Motor neuron (in vitro differentiated cells): ENCODE data around the gene SMIM20. TPM values are rescaled to one million over a fixed set of nuclear protein-coding genes. Genes with fewer than 3 reads are reported as not detected.
"Not testable (repeated sequence)": the region's sequence is repeated elsewhere in the genome, so short reads cannot be mapped to it uniquely, and the experiment has no call there.

Source experiments
- ATAC-seq, 8 experiments: fragments of 200-7000 bp; cut with Tn5 transposase; replicated peaks in 6 of 8; 2 replicates each; pipeline ENCODE4 v1.8.0; 2021; ENCODE audit warnings: mild to moderate bottlenecking in 8 of 8, moderate library complexity in 8 of 8
- H3K27ac ChIP-seq, 2 donors: fragments of 250-450 bp; sonication (Bioruptor Pico); 2 replicates each; pipeline ENCODE4 v1.9.0; 2021; ENCODE audit warnings: antibody characterized with exemption in 2 of 2, mild to moderate bottlenecking in 2 of 2, moderate library complexity in 1 of 2
- H3K4me1 ChIP-seq, 2 donors: fragments of 250-450 bp; sonication (Bioruptor Pico); replicated peaks in 1 of 2; 2 replicates each; pipeline ENCODE4 v1.6.1; 2021; ENCODE audit warnings: antibody characterized with exemption in 2 of 2, mild to moderate bottlenecking in 2 of 2, moderate library complexity in 1 of 2
- H3K4me3 ChIP-seq, 5 donors: fragments of 250-450 bp; sonication (Bioruptor Pico); 2 replicates each; pipeline ENCODE4 v1.9.0; 2021; ENCODE audit warnings: antibody characterized with exemption in 5 of 5, mild to moderate bottlenecking in 5 of 5, moderate library complexity in 4 of 5
- WGBS, 10 experiments: fragments of 450-650 bp; shearing (Covaris generic); methylation state at CpG; one replicate each; pipeline ENCODE4 v1.0.0; 2022; 5-methylcytosine and 5-hydroxymethylcytosine counted together
- in situ Hi-C, 9 experiments: fragments of 400-800 bp; cut with MboI; loops; one replicate each; pipeline ENCODE4 v1.15.0; 2021; ENCODE audit warnings: low sequenced_read_pairs in 9 of 9, low pct_unique_long_range_greater_than_20kb in 2 of 9; ENCODE audit not compliant: unreplicated experiment in 9 of 9
- total RNA-seq, 8 experiments: library from RNA; unstranded; fragments of 300-600 nt; gene quantifications; 2 replicates each; pipeline versions ENCODE4 v1.2.3 to v1.2.4, GENCODE V29; 2022

SMIM20 gene
- total RNA-seq, result 10 to 100 TPM; 26.8 to 62.5 (median 34.5) TPM

GRCh38 chr4:25913851-25914669, at the start of gene SMIM20:
TSS of gene SMIM20 (plus strand) at chr4:25914220. CDS start at chr4:25914314, 94 bp downstream.
- WGBS, 10 experiments, result 0 to 17% (median 1%) methylated on average over 1 to 9 of the region's 57 CpGs; no CpG with 5 or more reads in 4 of the 10 experiments
- Histone ChIP-seq H3K27ac (peak within 1 kb of the TSS; percentile 74 to 78), H3K4me3 (peak within 1 kb of the TSS; percentile 48 to 78 (median 58)), H3K4me1 (peaks cover 17 to 20% of the 10 kb centered on the region in 2 donors)
- in situ Hi-C loops, result no loop called here
- peak; percentile 89 to 96 (median 92) for ATAC-seq

- H3K27ac ChIP-seq, result no peak overlapping the region
- H3K4me1 ChIP-seq, result peaks cover 0 to 24% of the 10 kb centered on the region in 2 donors
- ATAC-seq, result peak in 2 of 8 experiments; percentile 18 to 19
- in situ Hi-C loops, result no loop called here
- H3K4me3 ChIP-seq, result no peak overlapping the region
- 43 to 93% (median 76%) methylated on average over 1 to 4 of the region's 4 CpGs; no CpG with 5 or more reads in 2 of the 10 experiments for WGBS, 10 experiments
These were observed 48.4 kb upstream of the SMIM20 start for GRCh38 chr4:25865586-25865985.

DNA sequence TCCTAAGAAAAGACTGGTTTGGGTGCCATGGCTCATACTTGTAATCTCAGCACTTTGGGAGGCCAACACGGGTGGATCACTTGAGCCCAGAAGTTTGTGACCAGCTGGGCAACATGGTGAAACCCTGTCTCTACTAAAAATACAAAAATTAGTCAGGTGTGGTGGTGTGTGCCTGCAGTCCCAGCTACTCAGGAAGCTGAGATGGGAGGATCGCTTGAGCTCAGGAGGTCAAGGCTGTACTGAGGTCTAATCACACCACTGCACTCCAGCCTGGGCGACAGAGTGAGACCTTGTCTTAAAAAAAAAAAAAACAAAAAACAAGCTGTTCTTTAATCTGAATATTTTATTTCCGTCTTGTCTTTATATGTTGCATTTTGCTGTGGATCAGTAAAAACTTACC, 47.6 kb upstream of the SMIM20 start:
- H3K4me3 ChIP-seq, H3K27ac ChIP-seq, ATAC-seq, in situ Hi-C loops: not testable (repeated sequence)
- peaks cover 0 to 18% of the 10 kb centered on the region in 2 donors for H3K4me1 ChIP-seq
- WGBS, 10 experiments, result 69 to 100% (median 95%) methylated on average over 2 to 4 of the region's 4 CpGs; no CpG with 5 or more reads in 4 of the 10 experiments

DNA sequence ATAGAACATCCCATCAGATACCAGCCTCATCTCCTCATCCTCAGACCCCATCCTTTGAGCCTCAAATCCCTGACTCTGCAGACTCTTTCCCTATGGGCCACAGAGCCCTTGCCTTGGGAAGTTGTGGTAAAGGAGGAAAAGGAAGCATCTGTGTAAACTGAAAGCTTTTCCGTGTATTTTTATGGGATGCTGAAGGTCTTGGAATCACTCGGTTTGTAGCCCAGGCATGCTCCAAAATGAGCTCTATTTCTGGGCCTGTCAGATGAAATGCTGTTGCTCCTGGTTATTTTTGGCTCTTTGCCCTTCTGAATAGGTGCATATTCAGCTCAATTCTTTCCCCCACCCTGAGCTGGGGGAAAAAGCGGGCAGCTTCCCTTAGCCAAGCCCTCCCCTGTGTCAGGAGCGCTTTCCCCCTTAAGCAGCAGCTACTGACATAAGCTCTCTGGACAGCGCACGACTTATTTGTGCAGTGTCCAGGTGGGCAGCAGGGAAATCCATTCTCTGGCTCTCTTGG, 46.2 kb upstream of the SMIM20 start:
- WGBS, 10 experiments, result 0 to 100% (median 73%) methylated on average over 1 to 3 of the region's 6 CpGs; no CpG with 5 or more reads in 3 of the 10 experiments

DNA sequence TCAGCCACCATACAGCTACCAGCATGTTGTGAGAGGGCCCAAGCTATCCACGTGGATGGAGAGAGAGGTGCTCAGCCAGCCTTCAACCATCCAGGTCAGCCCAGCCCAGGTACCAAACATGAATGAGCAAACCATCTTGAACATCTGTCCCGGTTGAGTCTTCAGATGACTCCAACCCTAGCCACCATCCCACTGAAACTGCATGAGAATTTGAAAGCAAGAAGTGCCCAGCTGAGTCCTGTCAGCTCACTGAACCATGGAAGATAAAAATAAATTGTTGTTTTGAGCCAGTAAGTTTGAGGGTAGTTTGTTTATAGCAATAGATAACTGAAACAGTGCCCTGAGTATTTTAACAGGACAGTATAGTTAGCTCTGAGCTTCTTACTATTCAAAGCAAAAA, 43.9 kb upstream of the SMIM20 start:
- Histone ChIP-seq H3K4me1 (peaks cover 0 to 21% of the 10 kb centered on the region in 2 donors), H3K27ac (no peak overlapping the region), H3K4me3 (no peak overlapping the region)
- WGBS, 10 experiments, result 83 to 100% (median 87%) methylated on average over 1 to 2 of the region's 2 CpGs; no CpG with 5 or more reads in 6 of the 10 experiments
- in situ Hi-C loops, result no loop called here
- no peak for ATAC-seq

More for the DNA sequence above, 46.2 kb upstream of the SMIM20 start:
- peak in 3 of 8 experiments; percentile 51 to 88 (median 59) for ATAC-seq
- peaks cover 0 to 15% of the 10 kb centered on the region in 2 donors for H3K4me1 ChIP-seq
- H3K4me3 ChIP-seq, result no peak overlapping the region
- no peak overlapping the region for H3K27ac ChIP-seq
- in situ Hi-C loops, result no loop called here

DNA sequence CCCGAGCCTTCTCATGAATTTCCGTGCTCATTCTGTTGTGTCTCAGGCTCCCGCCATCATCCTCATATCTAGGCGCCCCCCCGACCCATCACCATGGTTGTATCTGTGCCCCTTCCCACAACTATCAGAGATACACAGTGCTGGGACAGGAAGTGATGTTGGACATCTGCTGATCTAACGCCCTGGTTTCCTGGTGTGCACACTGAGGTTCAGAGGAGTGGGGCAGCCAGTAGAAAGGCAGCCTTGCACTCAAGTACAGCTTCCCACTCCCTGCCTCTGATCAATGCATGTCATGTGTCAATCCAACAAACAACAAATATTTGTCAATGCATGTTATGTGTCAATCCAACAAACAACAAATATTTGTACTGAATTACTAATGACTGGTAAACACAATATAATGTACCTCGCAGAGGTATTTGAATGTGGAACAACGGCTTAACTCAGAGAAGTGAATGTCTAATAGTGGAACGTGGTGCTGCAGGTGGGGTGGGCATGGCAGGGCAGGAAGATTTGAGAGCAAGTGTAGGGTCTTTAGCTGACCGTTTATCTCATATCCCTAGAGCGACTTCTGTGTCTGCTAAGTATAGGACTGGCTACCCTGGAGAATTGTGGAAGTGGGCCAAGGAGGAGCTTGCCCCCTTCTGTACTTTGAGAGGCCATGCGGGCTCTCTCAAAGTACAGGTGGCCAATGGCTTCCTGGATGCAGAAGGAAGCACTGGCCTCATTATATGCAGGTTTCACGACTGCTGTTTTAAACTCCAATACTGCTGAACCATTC, 41.0 kb upstream of the SMIM20 start:
- H3K27ac ChIP-seq, result no peak overlapping the region
- peaks cover 0 to 24% of the 10 kb centered on the region in 2 donors for H3K4me1 ChIP-seq
- ATAC-seq, result no peak
- 20 to 91% (median 81%) methylated on average over 1 to 12 of the region's 13 CpGs; no CpG with 5 or more reads in 1 of the 10 experiments for WGBS, 10 experiments
- no peak overlapping the region for H3K4me3 ChIP-seq
- in situ Hi-C loops, result no loop called here

GRCh38 chr4:25873632-25874129, 40.3 kb upstream of the SMIM20 start:
- ATAC-seq, result no peak
- 67 to 100% (median 89%) methylated on average over 1 to 7 of the region's 7 CpGs for WGBS, 10 experiments
- H3K4me1 ChIP-seq, result peaks cover 0 to 27% of the 10 kb centered on the region in 2 donors
- in situ Hi-C loops, result no loop called here
- no peak overlapping the region for H3K27ac ChIP-seq
- no peak overlapping the region for H3K4me3 ChIP-seq

DNA sequence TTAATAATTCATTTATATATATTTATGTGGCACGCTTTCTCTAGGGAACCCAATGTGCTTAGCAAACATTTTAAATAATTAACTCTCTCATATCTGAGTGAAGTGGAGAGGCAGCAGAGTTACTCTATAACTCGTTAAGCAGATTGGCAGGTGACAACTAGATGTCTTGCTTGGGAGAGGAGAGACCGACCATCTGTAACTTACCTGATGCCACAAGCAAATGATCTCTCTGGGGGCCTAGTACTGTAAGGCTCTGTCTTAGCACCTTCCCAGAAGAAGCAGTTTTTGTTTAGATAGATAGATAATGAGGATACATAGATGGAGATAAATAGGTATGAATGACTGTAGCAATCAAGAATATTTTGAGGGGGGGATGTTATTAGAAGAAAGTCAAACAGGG, 39.4 kb upstream of the SMIM20 start:
- no peak overlapping the region for H3K27ac ChIP-seq
- in situ Hi-C loops, result no loop called here
- peaks cover 0 to 20% of the 10 kb centered on the region in 2 donors for H3K4me1 ChIP-seq
- no peak for ATAC-seq
- WGBS, 10 experiments, result 67 to 100% (median 91%) methylated on average over 1 to 3 of the region's 3 CpGs; no CpG with 5 or more reads in 1 of the 10 experiments
- no peak overlapping the region for H3K4me3 ChIP-seq

GRCh38 chr4:25875281-25875745, 38.7 kb upstream of the SMIM20 start:
- H3K27ac ChIP-seq, result no peak overlapping the region
- ATAC-seq, result no peak
- in situ Hi-C loops, result no loop called here
- 73 to 96% (median 84%) methylated on average over 1 to 7 of the region's 7 CpGs for WGBS, 10 experiments
- H3K4me3 ChIP-seq, result no peak overlapping the region
- H3K4me1 ChIP-seq, result peaks cover 0 to 23% of the 10 kb centered on the region in 2 donors

DNA sequence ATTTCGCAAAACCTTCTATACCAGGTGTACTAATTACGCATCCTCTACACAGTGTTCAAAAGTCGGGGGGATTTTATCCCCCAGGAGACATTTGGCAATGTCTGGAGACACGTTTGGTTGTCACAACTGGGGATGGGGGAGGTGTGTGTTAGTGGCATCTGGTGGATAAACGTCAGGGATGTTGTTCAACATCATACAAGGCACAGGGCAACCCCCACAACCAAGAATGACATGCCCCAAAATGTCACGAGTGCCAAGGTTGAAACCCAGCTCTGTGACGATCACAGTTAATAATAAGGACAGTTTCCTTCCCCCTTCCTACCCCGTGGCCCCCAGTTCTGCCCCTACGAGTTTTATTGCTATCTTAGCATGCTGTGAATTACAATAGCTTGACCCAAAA, 35.3 kb upstream of the SMIM20 start:
- in situ Hi-C loops, result no loop called here
- no peak for ATAC-seq
- Histone ChIP-seq H3K4me1 (peaks cover 6 to 28% of the 10 kb centered on the region in 2 donors), H3K27ac (no peak overlapping the region), H3K4me3 (no peak overlapping the region)
- WGBS, 10 experiments, result 0 to 67% (median 53%) methylated on average over 1 to 8 of the region's 9 CpGs; no CpG with 5 or more reads in 2 of the 10 experiments

- no peak overlapping the region for H3K27ac ChIP-seq
- H3K4me3 ChIP-seq, result no peak overlapping the region
- peaks cover 11 to 25% of the 10 kb centered on the region in 2 donors for H3K4me1 ChIP-seq
- in situ Hi-C loops, result no loop called here
- 17 to 100% (median 74%) methylated on average over 1 to 6 of the region's 9 CpGs; no CpG with 5 or more reads in 2 of the 10 experiments for WGBS, 10 experiments
- ATAC-seq, result no peak
These were observed 34.9 kb upstream of the SMIM20 start for GRCh38 chr4:25879091-25879584.

GRCh38 chr4:25879587-25879986, 34.4 kb upstream of the SMIM20 start:
- ATAC-seq, result no peak
- 86 to 100% (median 94%) methylated on average over 2 to 6 of the region's 6 CpGs; no CpG with 5 or more reads in 4 of the 10 experiments for WGBS, 10 experiments
- Histone ChIP-seq H3K4me1 (peaks cover 16 to 27% of the 10 kb centered on the region in 2 donors), H3K4me3 (no peak overlapping the region), H3K27ac (no peak overlapping the region)
- in situ Hi-C loops, result no loop called here
